Chondrocyte (in vitro differentiated cells): ENCODE results near the gene DCLRE1C. TPM values are rescaled to one million over a fixed set of nuclear protein-coding genes. Genes with fewer than 3 reads are reported as not detected.
"Not testable (repeated sequence)": the region's sequence is repeated elsewhere in the genome, so short reads cannot be mapped to it uniquely, and the experiment has no call there.

Experiments
- DNase-seq: peaks from one replicate; pipeline ENCODE4 v3.0.0; 2021; ENCODE audit warnings: mixed read lengths, low spot score
- H3K27ac Mint-ChIP-seq: one replicate; pipeline ENCODE4 v1.8.0; 2021; ENCODE audit warnings: mild to moderate bottlenecking, moderate library complexity, mixed read lengths; ENCODE audit not compliant: unreplicated experiment
- H3K27me3 Mint-ChIP-seq: 2 replicates; pipeline ENCODE4 v1.8.0; 2021; ENCODE audit warnings: low read depth, mixed read lengths
- H3K36me3 Mint-ChIP-seq: 2 replicates; pipeline ENCODE4 v1.8.0; 2021; ENCODE audit warnings: low read depth, mixed read lengths
- H3K4me1 Mint-ChIP-seq: 2 replicates; pipeline ENCODE4 v1.8.0; 2021; ENCODE audit warnings: low read depth, mild to moderate bottlenecking, mixed read lengths
- H3K4me3 Mint-ChIP-seq: one replicate; pipeline ENCODE4 v1.8.0; 2021; ENCODE audit warnings: mild to moderate bottlenecking, moderate library complexity, mixed read lengths; ENCODE audit not compliant: unreplicated experiment
- H3K9me3 Mint-ChIP-seq: 2 replicates; pipeline ENCODE4 v1.8.0; 2021; ENCODE audit warnings: low read depth, mixed read lengths
- total RNA-seq: library from RNA; stranded (reverse); gene quantifications from 3 replicates; pipeline ENCODE4 v1.2.1, GENCODE V29; 2021
- TF ChIP-seq, protein P1 (sequence below): fragments of 200-600 bp; sonication (generic); IDR thresholded peaks from 2 replicates; pipeline ENCODE4 v1.5.0; 2021; ENCODE audit warnings: antibody characterized with exemption, mild to moderate bottlenecking, moderate library complexity

Gene DCLRE1C
- total RNA-seq, 1 donor from 2014 or later = 7.4 TPM

DNA sequence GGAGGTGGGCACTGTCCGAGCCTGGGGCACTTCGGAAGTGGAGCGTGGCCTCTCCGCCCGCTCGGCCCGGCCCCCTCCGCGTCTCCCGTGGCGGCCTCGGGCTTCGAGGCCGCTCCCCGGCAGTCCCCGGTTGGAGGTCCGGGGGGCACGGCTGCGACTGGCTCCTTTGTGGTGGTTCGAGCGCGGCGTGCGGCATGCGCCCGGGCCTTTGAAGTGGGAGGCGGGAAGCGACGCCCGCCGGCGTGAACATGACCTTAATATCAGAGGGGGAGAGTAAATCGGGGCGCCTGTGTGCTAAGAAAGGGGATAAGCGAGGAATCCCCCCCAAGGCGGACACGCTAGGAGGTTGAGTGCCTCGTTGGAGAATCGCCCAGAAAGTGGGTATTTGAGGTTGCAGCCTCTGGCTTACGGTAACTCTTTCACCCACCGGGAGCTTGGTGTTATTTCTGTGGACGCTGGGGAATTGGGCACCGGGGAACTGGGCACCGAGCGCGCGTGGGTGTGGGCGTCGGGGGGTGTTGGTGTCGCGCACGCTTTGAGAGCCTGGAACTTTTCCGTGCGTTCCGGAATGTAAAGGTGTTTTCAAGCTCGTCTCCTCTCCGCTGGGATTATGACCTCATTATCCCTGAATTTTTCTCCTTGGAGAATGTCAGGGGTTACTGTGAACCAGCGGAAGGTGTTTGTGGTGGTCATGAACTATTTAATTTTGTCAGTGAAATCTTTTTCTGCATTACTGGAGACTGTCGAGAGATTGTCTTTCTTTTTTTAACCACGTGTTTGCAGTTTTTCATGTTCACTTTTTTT, 74.6 kb downstream of the DCLRE1C start:
- no peaks in the 10 kb centered on the region for H3K9me3 Mint-ChIP-seq
- H3K4me1 Mint-ChIP-seq = peaks cover 31% of the 10 kb centered on the region
- DNase-seq = no peak
- peak overlapping the region; percentile 89 for H3K4me3 Mint-ChIP-seq
- H3K36me3 Mint-ChIP-seq = no peaks in the 10 kb centered on the region
- peak overlapping the region; percentile 90 for H3K27ac Mint-ChIP-seq
- TF ChIP-seq, protein P1, sequence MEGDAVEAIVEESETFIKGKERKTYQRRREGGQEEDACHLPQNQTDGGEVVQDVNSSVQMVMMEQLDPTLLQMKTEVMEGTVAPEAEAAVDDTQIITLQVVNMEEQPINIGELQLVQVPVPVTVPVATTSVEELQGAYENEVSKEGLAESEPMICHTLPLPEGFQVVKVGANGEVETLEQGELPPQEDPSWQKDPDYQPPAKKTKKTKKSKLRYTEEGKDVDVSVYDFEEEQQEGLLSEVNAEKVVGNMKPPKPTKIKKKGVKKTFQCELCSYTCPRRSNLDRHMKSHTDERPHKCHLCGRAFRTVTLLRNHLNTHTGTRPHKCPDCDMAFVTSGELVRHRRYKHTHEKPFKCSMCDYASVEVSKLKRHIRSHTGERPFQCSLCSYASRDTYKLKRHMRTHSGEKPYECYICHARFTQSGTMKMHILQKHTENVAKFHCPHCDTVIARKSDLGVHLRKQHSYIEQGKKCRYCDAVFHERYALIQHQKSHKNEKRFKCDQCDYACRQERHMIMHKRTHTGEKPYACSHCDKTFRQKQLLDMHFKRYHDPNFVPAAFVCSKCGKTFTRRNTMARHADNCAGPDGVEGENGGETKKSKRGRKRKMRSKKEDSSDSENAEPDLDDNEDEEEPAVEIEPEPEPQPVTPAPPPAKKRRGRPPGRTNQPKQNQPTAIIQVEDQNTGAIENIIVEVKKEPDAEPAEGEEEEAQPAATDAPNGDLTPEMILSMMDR = no peak
- H3K27me3 Mint-ChIP-seq = no peaks in the 10 kb centered on the region

DNA sequence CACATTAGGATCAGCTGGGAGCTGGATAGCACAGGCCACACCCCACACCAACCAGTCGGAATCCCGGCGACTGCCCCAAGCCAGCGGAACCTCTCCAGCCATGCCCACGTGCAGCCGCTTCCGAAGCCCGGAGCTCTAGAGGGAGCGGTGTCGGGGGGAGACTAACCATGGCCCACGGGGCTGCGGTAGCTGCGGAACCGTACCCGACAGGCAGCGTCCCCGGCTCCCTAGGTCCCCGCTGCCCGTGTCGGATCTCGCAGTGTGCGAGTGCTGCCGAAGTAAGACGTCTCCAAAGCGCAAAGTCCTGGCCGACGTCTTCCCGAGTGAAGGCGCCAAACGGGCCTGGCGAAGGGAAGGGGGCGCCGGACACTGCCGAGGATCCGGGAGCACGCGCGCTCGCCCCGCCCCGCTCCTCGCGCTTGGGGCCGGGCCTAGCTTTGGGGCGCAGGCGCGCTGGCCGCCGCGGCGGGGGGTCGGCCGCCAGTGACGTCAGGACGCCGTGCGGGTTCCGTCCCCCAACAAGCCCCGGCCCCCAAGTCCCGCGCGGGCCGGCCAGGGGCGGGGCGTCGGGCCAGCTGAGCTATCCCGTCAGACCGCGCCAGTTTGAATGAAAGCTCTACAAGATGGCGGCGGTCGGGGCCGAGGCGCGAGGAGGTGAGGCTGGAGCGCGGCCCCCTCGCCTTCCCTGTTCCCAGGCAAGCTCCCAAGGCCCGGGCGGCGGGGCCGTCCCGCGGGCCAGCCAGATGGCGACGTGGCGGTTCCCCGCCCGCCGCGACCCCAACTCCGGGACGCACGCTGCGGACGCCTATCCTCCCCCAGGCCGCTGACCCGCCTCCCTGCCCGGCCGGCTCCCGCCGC, 75.4 kb downstream of the DCLRE1C start, which contains the start of gene SUV39H2:
Gene SUV39H2, plus strand, starts transcription at position 601 of the 858 bp plus-strand sequence. Its CDS starts 23 bp downstream, at position 624.
- peak; percentile 97 for DNase-seq
- Mint-ChIP-seq H3K4me1 (peaks cover 31% of the 10 kb centered on the region), H3K27me3 (no peaks in the 10 kb centered on the region), H3K4me3 (peak within 1 kb of the TSS; percentile 93), H3K36me3 (no peaks in the 10 kb centered on the region), H3K27ac (peak within 1 kb of the TSS; percentile 98), H3K9me3 (no peaks in the 10 kb centered on the region)
- TF ChIP-seq, protein P1 = no peak

DNA sequence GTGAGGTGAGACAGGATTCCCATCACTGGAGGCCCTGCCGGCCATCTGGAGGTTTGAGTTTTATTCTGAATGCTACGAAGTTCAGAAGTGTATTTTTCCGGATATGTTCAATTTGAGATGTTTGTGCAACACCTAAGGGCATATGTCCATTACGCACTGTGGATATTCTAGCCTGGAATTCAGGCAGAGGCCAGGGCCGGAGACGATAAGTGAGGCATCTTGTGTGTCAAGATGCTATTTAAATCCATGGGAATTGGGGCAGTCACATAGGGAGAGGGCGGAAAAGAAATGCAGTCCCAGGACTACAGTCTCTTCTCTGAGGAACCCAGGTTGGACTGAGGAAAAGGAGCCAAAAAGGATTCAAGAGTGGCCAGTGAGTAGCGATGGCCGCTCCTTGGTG, 77.1 kb downstream of the DCLRE1C start:
- Mint-ChIP-seq H3K4me1 (peaks cover 31% of the 10 kb centered on the region), H3K4me3 (peak overlapping the region; percentile 93), H3K27me3 (no peaks in the 10 kb centered on the region), H3K9me3 (no peaks in the 10 kb centered on the region), H3K36me3 (no peaks in the 10 kb centered on the region), H3K27ac (peak overlapping the region; percentile 55)
- TF ChIP-seq, protein P1 = no peak
- no peak for DNase-seq

DNA sequence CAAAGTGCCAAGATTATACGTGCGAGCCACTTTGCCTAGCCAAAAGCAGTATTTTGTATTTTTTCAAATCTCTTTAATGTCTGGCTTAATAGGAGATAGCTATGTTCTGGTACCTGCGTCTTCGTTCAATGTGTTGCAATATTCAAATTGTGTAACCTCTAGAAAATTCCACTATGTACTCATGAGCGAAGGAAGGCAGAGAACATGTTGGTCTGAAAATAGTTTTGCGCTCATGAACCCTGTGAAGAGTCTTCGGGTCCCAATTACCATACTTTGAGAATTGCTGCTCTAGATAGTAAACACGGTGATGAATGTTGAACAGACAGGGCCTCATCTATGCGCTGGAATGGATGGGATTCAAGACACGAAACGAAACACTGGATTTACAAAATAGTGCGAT, 78.0 kb downstream of the DCLRE1C start:
- TF ChIP-seq, protein P1 = no peak
- Mint-ChIP-seq H3K36me3 (no peaks in the 10 kb centered on the region), H3K27me3 (no peaks in the 10 kb centered on the region), H3K9me3 (no peaks in the 10 kb centered on the region), H3K4me3 (no peak overlapping the region), H3K27ac (no peak overlapping the region), H3K4me1 (peaks cover 29% of the 10 kb centered on the region)
- DNase-seq = no peak

DNA sequence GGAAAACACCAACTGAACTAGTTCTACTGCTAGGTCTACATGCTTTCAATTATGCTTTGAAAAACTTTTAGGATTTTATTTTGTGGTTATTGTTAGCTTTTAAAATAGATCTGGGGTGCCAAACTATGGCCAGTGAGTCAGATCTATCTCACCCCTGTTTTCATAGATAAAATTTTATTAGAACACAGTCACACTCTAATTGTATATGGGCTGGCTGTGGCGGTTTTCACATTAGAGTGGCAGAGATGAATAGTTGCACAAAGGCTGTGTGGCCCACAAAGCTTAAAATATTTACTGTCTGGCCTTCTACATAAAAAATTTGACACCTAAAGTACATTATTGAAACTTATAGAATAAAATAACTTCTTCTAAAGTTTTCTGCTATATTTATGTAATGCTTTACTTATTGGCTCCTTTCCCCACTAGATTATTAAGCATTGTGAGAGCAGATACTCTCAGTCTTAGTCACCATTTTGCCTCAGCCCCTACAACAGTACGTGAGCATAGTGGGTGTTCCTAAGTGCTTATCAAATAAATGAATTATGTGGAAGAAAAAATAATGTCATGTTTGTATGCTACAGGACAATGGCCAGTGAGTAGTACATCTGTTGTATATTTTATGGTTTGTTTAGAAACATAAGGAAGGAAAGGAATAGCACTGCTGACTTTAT, 80.7 kb downstream of the DCLRE1C start:
- DNase-seq = no peak
- no peak overlapping the region for H3K4me3 Mint-ChIP-seq
- TF ChIP-seq, protein P1 = no peak
- H3K27me3 Mint-ChIP-seq = no peaks in the 10 kb centered on the region
- H3K27ac Mint-ChIP-seq = no peak overlapping the region
- H3K4me1 Mint-ChIP-seq = peaks cover 14% of the 10 kb centered on the region
- H3K9me3 Mint-ChIP-seq = no peaks in the 10 kb centered on the region
- peaks cover 7% of the 10 kb centered on the region for H3K36me3 Mint-ChIP-seq

DNA sequence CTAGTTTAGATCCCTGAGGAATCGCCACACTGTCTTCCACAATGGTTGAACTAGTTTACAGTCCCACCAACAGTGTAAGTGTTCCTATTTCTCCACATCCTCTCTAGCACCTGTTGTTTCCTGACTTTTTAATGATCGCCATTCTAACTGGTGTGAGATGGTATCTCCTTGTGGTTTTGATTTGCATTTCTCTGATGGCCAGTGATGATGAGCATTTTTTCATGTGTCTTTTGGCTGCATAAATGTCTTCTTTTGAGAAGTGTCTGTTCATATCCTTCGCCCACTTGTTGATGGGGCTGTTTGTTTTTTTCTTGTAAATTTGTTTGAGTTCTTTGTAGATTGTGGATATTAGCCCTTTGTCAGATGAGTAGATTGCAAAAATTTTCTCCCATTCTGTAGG, 89.0 kb downstream of the DCLRE1C start:
- not testable (repeated sequence) for H3K27ac Mint-ChIP-seq, H3K9me3 Mint-ChIP-seq, H3K4me3 Mint-ChIP-seq, H3K4me1 Mint-ChIP-seq, DNase-seq, H3K27me3 Mint-ChIP-seq
- peaks cover 24% of the 10 kb centered on the region for H3K36me3 Mint-ChIP-seq

DNA sequence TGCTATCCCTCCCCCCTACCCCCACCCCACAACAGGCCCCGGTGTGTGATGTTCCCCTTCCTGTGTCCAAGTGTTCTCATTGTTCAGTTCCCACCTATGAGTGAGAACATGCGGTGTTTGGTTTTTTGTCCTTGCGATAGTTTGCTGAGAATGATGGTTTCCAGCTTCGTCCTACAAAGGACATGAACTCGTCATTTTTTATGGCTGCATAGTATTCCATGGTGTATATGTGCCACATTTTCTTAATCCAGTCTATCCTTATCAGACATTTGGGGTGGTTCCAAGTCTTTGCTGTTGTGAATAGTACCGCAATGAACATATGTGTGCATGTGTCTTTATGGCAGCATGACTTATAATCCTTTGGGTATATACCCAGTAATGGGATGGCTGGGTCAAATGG, 89.4 kb downstream of the DCLRE1C start:
- not testable (repeated sequence) for H3K4me1 Mint-ChIP-seq, H3K27ac Mint-ChIP-seq, H3K27me3 Mint-ChIP-seq, DNase-seq, H3K9me3 Mint-ChIP-seq, H3K4me3 Mint-ChIP-seq
- peaks cover 21% of the 10 kb centered on the region for H3K36me3 Mint-ChIP-seq
